ENCODE results near the gene TECPR1. TPM values are rescaled to one million over a fixed set of nuclear protein-coding genes. Genes with fewer than 3 reads are reported as not detected.

The TECPR1 gene, protein sequence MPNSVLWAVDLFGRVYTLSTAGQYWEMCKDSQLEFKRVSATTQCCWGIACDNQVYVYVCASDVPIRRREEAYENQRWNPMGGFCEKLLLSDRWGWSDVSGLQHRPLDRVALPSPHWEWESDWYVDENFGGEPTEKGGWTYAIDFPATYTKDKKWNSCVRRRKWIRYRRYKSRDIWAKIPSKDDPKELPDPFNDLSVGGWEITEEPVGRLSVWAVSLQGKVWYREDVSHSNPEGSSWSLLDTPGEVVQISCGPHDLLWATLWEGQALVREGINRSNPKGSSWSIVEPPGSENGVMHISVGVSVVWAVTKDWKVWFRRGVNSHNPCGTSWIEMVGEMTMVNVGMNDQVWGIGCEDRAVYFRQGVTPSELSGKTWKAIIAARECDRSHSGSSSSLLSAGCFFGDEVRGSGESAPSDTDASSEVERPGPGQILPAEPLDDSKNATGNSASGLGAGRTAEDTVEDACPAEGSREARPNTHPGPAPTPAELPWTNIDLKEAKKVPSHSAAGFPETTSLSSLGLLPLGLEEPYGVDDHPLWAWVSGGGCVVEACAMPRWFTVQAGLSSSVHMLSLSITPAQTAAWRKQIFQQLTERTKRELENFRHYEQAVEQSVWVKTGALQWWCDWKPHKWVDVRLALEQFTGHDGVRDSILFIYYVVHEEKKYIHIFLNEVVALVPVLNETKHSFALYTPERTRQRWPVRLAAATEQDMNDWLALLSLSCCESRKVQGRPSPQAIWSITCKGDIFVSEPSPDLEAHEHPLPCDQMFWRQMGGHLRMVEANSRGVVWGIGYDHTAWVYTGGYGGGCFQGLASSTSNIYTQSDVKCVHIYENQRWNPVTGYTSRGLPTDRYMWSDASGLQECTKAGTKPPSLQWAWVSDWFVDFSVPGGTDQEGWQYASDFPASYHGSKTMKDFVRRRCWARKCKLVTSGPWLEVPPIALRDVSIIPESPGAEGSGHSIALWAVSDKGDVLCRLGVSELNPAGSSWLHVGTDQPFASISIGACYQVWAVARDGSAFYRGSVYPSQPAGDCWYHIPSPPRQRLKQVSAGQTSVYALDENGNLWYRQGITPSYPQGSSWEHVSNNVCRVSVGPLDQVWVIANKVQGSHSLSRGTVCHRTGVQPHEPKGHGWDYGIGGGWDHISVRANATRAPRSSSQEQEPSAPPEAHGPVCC
- 52.8 and 64.7 TPM in 2 replicates for total RNA-seq

DNA sequence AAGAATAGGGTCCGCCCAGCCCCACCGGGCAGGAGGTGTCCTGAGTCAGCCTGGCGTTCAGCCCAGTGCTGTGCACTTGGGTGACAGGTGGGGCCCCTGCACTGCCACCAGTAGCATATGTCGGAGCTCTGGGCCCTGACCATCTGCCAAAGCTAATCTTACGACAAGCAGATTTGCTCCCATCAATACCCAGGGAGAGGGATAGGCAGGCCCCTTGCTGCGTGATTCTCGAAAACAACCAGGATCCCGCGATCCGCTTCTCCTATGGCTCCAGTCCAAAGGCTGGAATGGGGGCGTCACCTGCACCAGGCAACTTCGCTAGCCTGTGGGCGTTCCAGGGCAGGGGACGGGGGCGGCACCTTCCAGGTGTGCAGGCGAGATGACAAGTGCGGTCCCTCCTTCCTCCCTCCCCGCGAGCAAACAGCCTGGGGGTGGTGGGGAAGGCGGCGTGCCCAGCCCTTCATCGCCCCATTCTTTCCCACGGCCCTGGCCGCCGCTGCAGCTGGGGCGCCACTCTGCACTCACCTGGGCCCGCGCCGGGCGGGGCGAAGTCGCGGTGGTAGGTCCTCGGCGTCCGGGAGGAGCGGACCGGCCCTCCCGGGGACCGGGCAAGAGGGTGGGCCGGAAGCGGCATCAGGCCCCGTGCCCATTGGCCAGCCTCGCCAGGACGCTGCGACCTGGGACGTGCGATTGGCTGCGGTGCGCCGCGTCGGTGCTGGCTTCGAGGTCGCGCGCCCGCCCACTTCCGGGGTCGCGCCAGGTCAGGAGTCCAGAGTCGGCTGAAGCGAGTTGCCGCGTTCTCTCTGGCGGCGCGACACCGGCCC, at the start of gene TECPR1:
Gene TECPR1 (minus strand): TSS at position 632 of the 824 bp plus-strand sequence. CDS start 6,086 bp downstream, outside the sequence.

DNA sequence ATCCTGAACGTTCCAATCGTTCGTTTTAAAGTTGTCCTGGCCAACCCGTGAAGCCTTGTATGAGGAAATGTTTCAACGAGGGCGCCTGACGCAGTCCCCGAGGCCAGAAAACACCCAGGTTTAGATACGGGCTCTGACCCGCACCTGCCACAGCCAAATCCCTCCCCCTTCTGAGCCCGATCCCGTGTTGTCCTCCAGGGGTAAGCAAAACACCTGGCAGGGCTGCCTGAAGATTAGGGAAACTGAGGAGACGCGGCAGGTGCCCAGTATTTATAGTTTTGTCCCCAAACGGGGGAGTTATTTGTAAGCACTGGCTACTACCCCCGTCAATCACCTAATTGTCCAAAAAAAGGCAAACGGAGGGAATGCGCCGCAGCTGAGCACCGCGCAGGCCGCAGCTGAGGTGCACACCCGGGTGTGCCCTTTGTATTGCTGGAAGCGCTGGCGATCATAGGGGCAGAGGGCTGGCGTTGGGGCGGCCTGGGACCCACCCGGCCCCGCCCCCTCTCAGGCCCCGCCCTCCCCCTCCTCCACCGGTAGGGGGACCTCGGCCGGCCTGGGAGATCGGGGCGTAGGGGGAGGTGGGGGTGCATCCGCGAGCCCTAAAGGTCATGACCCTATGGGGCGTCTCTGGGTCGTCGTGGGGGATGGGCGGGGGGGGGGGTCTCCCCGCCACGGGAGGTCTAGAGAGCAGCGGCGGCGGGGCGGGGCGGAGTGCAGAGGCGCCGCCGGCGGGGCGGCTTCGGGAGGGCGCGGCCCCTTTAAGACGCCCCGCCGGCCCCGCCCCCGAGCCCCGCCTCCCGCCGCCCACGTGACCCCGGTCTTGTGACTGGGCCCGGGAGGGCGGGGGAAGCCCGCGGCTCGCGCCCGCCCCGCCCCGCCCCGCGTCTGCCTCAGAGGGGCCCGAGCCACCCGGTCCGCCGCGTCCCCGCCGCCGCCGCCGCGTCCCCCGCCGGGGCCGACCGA, 29.0 kb upstream of the TECPR1 start, which contains the start of gene BRI3:
Gene BRI3 (plus strand): TSS at position 896 of the 966 bp plus-strand sequence. CDS start 110 bp downstream, outside the sequence.

DNA sequence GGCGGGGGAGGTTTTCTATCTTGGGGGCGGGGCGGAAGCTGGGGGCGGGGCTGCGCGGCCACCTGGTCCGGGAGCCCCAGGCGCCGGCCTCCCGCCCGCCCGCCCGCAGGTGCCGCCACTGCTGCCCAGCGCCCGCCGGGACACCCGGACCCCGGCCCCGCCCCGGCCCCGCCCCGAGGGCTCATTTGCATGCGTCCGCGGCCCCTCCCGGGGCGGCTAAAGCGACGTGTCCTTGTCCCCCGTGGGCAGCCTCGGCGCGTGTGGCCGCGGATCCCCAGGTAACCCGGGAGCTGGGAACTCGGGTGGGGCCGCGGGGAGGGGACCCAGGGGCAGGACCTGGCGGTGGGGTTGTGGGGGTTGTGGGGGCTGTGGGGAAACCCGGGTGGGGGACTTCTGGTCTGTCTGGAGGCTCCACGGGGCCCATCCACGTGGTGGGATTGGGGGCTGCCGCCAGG, 40.8 kb downstream of the TECPR1 start, which contains the start of gene BHLHA15:
Gene BHLHA15 (plus strand): TSS at position 219 of the 455 bp plus-strand sequence. CDS start 871 bp downstream, outside the sequence.

Other genes starting within 250 kb of the TECPR1 start
- 8.0 and 9.9 TPM in 2 replicates for gene LMTK2, start 145.4 kb downstream of the TECPR1 start, total RNA-seq
- 0.09 and 0.27 TPM in 2 replicates for gene BHLHA15, start 40.8 kb downstream of the TECPR1 start, total RNA-seq
- gene BRI3, start 29.5 kb upstream of the TECPR1 start, total RNA-seq = 65.7 and 76.6 TPM in 2 replicates
- 0.27 and 0.47 TPM in 2 replicates for gene BAIAP2L1, start 148.9 kb upstream of the TECPR1 start, total RNA-seq

All from endothelial cell of coronary artery (primary cell).